CD4-positive, alpha-beta T cell (primary cell): ENCODE data around the gene NAPG. TPM values are rescaled to one million over a fixed set of nuclear protein-coding genes. Genes with fewer than 3 reads are reported as not detected.
A peak's percentile ranks its signal among the peaks of the same experiment; 100 is the strongest.

Source experiments
- ATAC-seq: fragments of 200-7000 bp; cut with Tn5 transposase; one replicate; pipeline ENCODE4 v1.10.0; 2022; ENCODE audit warnings: mild to moderate bottlenecking; ENCODE audit not compliant: poor library complexity
- CTCF ChIA-PET: fragments of 350-600 bp; sonication (Branson Sonifier 250); formaldehyde crosslinking; loops from one replicate; lab custom pipeline; 2021; ENCODE audit warnings: antibody characterized with exemption, inconsistent platforms; lab: Charles Lee
- POLR2A ChIA-PET: fragments of 350-600 bp; sonication (Branson Sonifier 250); formaldehyde crosslinking; loops from one replicate; lab custom pipeline; 2021; ENCODE audit warnings: antibody characterized with exemption, inconsistent platforms; lab: Charles Lee
- DNase-seq, 14 experiments: peaks; one replicate each; pipeline ENCODE4 v3.0.0-alpha.2; 2013 to 2020; ENCODE audit warnings: mixed read lengths in 2 of 14
- H3K27ac ChIP-seq, 2 donors: one replicate each; pipeline versions ENCODE4 v1.5.1 to v1.7.0; 2013; ENCODE audit warnings: low read length in 2 of 2, low read depth in 1 of 2, mild to moderate bottlenecking in 1 of 2
- H3K27me3 ChIP-seq, 2 experiments: 1 replicate in 1 of 2; 2 replicates in 1 of 2; pipeline versions ENCODE4 v1.6.1 to v1.7.0; 2013; ENCODE audit warnings: low read length in 2 of 2, control low read depth in 1 of 2, mild to moderate bottlenecking in 1 of 2, moderate library complexity in 1 of 2; ENCODE audit not compliant: insufficient read depth in 2 of 2, control insufficient read depth in 1 of 2
- H3K36me3 ChIP-seq: one replicate; pipeline ENCODE4 v1.6.1; 2013; ENCODE audit warnings: low read length, control low read depth; ENCODE audit not compliant: insufficient read depth
- H3K4me1 ChIP-seq: one replicate; pipeline ENCODE4 v1.6.1; 2013; ENCODE audit warnings: low read length, control low read depth; ENCODE audit not compliant: insufficient read depth
- H3K4me3 ChIP-seq: one replicate; pipeline ENCODE4 v1.5.1; 2013; ENCODE audit warnings: mild to moderate bottlenecking, low read length, moderate library complexity
- H3K9me3 ChIP-seq, 2 experiments: 1 replicate in 1 of 2; 2 replicates in 1 of 2; pipeline versions ENCODE4 v1.6.1 to v1.7.0; 2013; ENCODE audit warnings: low read length in 2 of 2, mild to moderate bottlenecking in 2 of 2, control low read depth in 1 of 2, moderate library complexity in 1 of 2; ENCODE audit not compliant: control insufficient read depth in 1 of 2, insufficient read depth in 1 of 2
- H3K27ac Mint-ChIP-seq: one replicate; pipeline ENCODE4 v1.8.0; 2020; ENCODE audit warnings: mixed read lengths
- H3K27me3 Mint-ChIP-seq: one replicate; pipeline ENCODE4 v1.8.0; 2021; ENCODE audit warnings: mixed read lengths
- H3K36me3 Mint-ChIP-seq: one replicate; pipeline ENCODE4 v1.8.0; 2021; ENCODE audit warnings: low read depth, mixed read lengths
- H3K4me1 Mint-ChIP-seq: one replicate; pipeline ENCODE4 v1.8.0; 2021; ENCODE audit warnings: low read depth, mixed read lengths
- H3K4me3 Mint-ChIP-seq: one replicate; pipeline ENCODE4 v1.8.0; 2020; ENCODE audit warnings: mild to moderate bottlenecking, mixed read lengths
- H3K9me3 Mint-ChIP-seq: one replicate; pipeline ENCODE4 v1.8.0; 2020; ENCODE audit warnings: mixed read lengths
- intact Hi-C, 2 experiments: fragments of 100-400 bp; cut with DNase I in 1 of 2; cut with micrococcal nuclease in 1 of 2; formaldehyde crosslinking; loops; one replicate each; pipeline versions ENCODE4 v1.15.1 to v1.9.0; 2023 to 2025; cut with DNase I, micrococcal nuclease
- polyA plus RNA-seq, 2 donors: library from polyadenylated mRNA; unstranded; fragments of 120-200 nt; gene quantifications; one replicate each; pipeline ENCODE4 v1.2.1, GENCODE V29; 2013
- total RNA-seq, 174 experiments: library from RNA in 2 of 174; stranded (reverse) in 2 of 174; gene quantifications; one replicate each; pipeline ENCODE4 v1.2.3 and lab custom pipeline; 2021 to 2026
- TF ChIP-seq, protein P1 (sequence below): fragments of 200-600 bp; IDR thresholded peaks from one replicate; pipeline ENCODE4 v1.8.0; 2022; ENCODE audit warnings: antibody characterized with exemption, mild to moderate bottlenecking

Gene NAPG
- total RNA-seq (10 to 100 TPM; 25.9 to 27.3 TPM), total RNA-seq (lab: John Stamatoyannopoulos, UW) (29.8 to 85.7 (median 58.9) reads per million in 172 experiments)
- polyA plus RNA-seq (2013, experiment 1 of 2), result 15.9 TPM
- polyA plus RNA-seq (2013, experiment 2 of 2), result 17.4 TPM

DNA sequence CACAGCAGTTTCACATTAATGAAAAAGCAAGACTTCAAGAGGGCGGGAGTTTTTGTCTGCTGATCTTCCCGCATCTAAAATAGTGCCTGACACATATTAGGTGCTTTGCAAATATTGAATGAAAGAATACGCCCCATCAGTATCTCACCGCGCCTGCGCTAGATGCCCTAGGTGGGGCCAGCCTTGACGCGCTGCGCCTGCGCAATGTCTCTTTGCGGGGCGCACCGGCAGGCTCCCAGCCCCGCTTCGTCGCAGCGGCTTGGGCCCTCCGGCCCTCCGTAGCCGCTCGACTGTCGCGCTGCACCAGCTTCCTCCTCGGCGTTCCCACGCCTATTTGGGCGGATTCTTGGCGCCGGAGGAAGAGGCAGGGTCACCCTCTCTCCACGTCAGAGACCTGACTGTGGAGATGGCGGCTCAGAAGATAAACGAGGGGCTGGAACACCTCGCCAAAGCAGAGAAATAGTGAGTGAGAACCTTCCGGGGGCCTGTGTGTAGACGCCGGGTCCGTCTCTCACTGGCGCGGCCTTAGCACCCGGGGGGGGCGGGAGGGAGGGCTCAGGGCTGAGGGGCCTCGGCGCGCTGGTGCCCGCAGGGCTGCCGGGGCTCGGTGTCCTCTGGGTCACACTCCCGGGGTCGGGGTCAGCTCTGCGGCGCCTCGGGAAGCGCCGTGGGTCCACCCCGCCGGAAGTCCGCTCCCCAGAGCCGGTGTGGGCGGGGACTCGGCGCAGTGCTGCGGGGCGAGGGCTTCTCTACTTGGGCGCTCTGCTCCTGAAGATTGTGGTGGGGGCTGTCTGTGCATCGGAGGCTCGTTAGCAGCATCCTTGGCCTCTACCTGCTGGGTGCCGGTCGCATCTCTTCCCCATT, at the start of gene NAPG:
Gene NAPG (plus strand): TSS at position 331 of the 864 bp plus-strand sequence. CDS start 76 bp downstream, at position 407.
- peak; percentile 85 for ATAC-seq
- H3K27ac Mint-ChIP-seq, result peak within 1 kb of the TSS; percentile 96
- Histone ChIP-seq H3K9me3 (no peaks in the 10 kb centered on the region), H3K36me3 (no peaks in the 10 kb centered on the region), H3K4me3 (peak within 1 kb of the TSS; percentile 87), H3K27me3 (peaks cover 0 to 1% of the 10 kb centered on the region in 2 experiments), H3K4me1 (peaks cover 42% of the 10 kb centered on the region), H3K27ac (peak within 1 kb of the TSS; percentile 55 to 86)
- intact Hi-C loops, result loop anchor here (2.0 to 10.0 kb wide), 9 partner anchors 613 to 1919 kb away; partner anchors contain the start of genes IMPA2 (in 2 of the 2), CHMP1B (in 1 of the 2), RAB12 (in 1 of the 2) and RALBP1 (in 1 of the 2)
- no peaks in the 10 kb centered on the region for H3K27me3 Mint-ChIP-seq
- ChIA-PET POLR2A (interaction anchor here (0.5 to 1.3 kb wide), 4 partner anchors 9 to 1391 kb away, joined by 3 to 6 read pairs (median 4); partner anchors contain the start of gene VAPA), CTCF (interaction anchor here (1.3 kb wide), 1 partner anchor 8 kb away, joined by 3 read pairs; no protein-coding TSS in a partner anchor)
- no peaks in the 10 kb centered on the region for H3K9me3 Mint-ChIP-seq
- peak within 1 kb of the TSS; percentile 99 for H3K4me3 Mint-ChIP-seq
- peak; percentile 75 to 98 (median 86) for DNase-seq
- TF ChIP-seq, protein P1, sequence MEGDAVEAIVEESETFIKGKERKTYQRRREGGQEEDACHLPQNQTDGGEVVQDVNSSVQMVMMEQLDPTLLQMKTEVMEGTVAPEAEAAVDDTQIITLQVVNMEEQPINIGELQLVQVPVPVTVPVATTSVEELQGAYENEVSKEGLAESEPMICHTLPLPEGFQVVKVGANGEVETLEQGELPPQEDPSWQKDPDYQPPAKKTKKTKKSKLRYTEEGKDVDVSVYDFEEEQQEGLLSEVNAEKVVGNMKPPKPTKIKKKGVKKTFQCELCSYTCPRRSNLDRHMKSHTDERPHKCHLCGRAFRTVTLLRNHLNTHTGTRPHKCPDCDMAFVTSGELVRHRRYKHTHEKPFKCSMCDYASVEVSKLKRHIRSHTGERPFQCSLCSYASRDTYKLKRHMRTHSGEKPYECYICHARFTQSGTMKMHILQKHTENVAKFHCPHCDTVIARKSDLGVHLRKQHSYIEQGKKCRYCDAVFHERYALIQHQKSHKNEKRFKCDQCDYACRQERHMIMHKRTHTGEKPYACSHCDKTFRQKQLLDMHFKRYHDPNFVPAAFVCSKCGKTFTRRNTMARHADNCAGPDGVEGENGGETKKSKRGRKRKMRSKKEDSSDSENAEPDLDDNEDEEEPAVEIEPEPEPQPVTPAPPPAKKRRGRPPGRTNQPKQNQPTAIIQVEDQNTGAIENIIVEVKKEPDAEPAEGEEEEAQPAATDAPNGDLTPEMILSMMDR, result no peak
- peaks cover 59% of the 10 kb centered on the region for H3K4me1 Mint-ChIP-seq
- peaks cover 11% of the 10 kb centered on the region for H3K36me3 Mint-ChIP-seq

DNA sequence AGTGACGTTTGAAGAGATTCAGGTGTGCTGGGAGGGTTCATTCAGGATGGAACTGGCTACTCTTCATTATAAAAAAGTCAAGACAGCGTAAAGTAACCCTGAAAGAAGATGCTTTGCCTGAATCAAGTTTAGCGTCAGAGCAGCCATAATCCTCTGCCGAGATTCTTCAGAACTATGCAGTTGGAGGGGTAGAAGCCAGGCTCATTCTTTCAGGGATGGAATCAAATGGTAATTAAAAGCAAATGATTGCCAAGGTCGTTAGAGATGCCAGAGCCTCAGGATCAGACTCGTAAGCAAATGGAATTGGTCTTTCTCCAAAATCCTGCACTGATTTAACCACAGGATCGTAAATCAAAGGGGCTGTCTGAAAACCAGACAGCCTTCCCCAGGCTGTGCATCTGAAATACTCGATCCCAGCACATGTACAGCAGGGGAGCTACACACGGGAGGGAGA, 49.5 kb upstream of the NAPG start:
- Histone ChIP-seq H3K27ac (no peak overlapping the region), H3K27me3 (peaks cover 13 to 15% of the 10 kb centered on the region in 2 experiments), H3K36me3 (no peaks in the 10 kb centered on the region), H3K4me1 (no peaks in the 10 kb centered on the region), H3K4me3 (no peak overlapping the region), H3K9me3 (peaks cover 0 to 4% of the 10 kb centered on the region in 2 experiments)
- Mint-ChIP-seq H3K4me1 (no peaks in the 10 kb centered on the region), H3K27me3 (peaks cover 38% of the 10 kb centered on the region), H3K4me3 (no peak overlapping the region), H3K27ac (no peak overlapping the region), H3K9me3 (no peaks in the 10 kb centered on the region), H3K36me3 (no peaks in the 10 kb centered on the region)
- no peak for DNase-seq
- POLR2A ChIA-PET, result no interaction called here
- CTCF ChIA-PET, result no interaction called here
- no peak for ATAC-seq
- TF ChIP-seq, protein P1, result no peak
- intact Hi-C loops, result no loop called here

DNA sequence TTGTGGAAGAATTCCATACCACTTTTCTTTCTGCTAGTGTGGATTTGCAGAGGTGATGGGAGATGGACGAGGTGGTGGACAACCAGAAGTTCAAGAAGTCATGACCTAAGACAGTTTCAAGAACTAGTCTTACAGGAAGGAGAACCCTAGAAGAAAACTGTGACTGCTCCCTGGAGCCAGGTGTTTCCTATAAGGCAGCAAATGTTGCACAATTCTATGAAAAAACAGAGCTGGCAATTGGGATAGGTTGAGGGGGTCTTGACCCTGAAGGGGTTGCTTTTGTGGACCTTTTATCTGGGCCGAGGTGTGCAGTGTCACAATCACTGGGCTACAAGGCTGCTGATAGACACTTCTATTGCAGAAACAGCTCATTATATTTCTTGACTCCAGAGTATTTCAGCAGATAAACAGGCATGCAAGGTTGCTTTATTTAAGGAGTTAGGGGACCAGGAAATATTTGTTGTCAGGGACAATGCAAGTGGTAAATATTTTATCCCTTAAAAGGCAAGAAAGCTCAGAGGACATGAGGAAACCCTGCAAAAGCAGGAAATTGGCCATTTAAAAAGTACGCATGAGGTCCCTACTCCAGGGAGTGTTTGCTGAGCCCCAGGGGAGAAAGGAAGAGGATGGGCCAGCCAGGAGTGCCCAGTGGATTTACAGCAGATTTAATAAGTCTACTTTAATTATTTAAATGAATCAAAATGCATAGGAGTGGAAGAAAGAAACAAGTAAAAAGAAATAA, 48.5 kb upstream of the NAPG start:
- Mint-ChIP-seq H3K4me3 (no peak overlapping the region), H3K27ac (no peak overlapping the region), H3K27me3 (peaks cover 38% of the 10 kb centered on the region), H3K36me3 (no peaks in the 10 kb centered on the region), H3K9me3 (no peaks in the 10 kb centered on the region), H3K4me1 (no peaks in the 10 kb centered on the region)
- no peak for ATAC-seq
- ChIA-PET POLR2A (no interaction called here), CTCF (no interaction called here)
- Histone ChIP-seq H3K4me1 (no peaks in the 10 kb centered on the region), H3K9me3 (peaks cover 0 to 4% of the 10 kb centered on the region in 2 experiments), H3K4me3 (no peak overlapping the region), H3K27me3 (peaks cover 13 to 15% of the 10 kb centered on the region in 2 experiments), H3K36me3 (no peaks in the 10 kb centered on the region), H3K27ac (no peak overlapping the region)
- TF ChIP-seq, protein P1, result no peak
- no peak for DNase-seq
- intact Hi-C loops, result no loop called here
